Measurements from ENCODE around the gene RAPGEF5. TPM values are rescaled to one million over a fixed set of nuclear protein-coding genes. Genes with fewer than 3 reads are reported as not detected.

The RAPGEF5 gene
- total RNA-seq, 1 donor from 2014 or later: 9.9 TPM

GRCh38 chr7:22354462-22354861, 2.5 kb downstream of the RAPGEF5 start:
- H3K27ac Mint-ChIP-seq: no peak overlapping the region
- no peak for DNase-seq (ENCODE audit: low spot score, unreplicated experiment)
- peaks cover 28% of the 10 kb centered on the region for H3K27me3 Mint-ChIP-seq
- H3K4me1 Mint-ChIP-seq (ENCODE audit: low read depth): peaks cover 44% of the 10 kb centered on the region
- peaks cover 5% of the 10 kb centered on the region for H3K36me3 Mint-ChIP-seq (ENCODE audit: insufficient read depth)
- TF ChIP-seq CTCF (IDR thresholded peaks at IDR 0.05; ENCODE audit: unreplicated experiment): no peak
- no peak overlapping the region for H3K4me3 Mint-ChIP-seq (ENCODE audit: low read depth)
- H3K9me3 Mint-ChIP-seq (ENCODE audit: low read depth): peaks cover 4% of the 10 kb centered on the region

- H3K9me3 Mint-ChIP-seq (ENCODE audit: low read depth): peaks cover 4% of the 10 kb centered on the region
- H3K27me3 Mint-ChIP-seq: peaks cover 16% of the 10 kb centered on the region
- H3K36me3 Mint-ChIP-seq (ENCODE audit: insufficient read depth): peaks cover 5% of the 10 kb centered on the region
- peaks cover 41% of the 10 kb centered on the region for H3K4me1 Mint-ChIP-seq (ENCODE audit: low read depth)
- no peak for TF ChIP-seq CTCF (IDR thresholded peaks at IDR 0.05; ENCODE audit: unreplicated experiment)
- DNase-seq (ENCODE audit: low spot score, unreplicated experiment): no peak
- H3K27ac Mint-ChIP-seq: no peak overlapping the region
- no peak overlapping the region for H3K4me3 Mint-ChIP-seq (ENCODE audit: low read depth)
These were observed 4.1 kb downstream of the RAPGEF5 start for GRCh38 chr7:22352887-22353286.

DNA sequence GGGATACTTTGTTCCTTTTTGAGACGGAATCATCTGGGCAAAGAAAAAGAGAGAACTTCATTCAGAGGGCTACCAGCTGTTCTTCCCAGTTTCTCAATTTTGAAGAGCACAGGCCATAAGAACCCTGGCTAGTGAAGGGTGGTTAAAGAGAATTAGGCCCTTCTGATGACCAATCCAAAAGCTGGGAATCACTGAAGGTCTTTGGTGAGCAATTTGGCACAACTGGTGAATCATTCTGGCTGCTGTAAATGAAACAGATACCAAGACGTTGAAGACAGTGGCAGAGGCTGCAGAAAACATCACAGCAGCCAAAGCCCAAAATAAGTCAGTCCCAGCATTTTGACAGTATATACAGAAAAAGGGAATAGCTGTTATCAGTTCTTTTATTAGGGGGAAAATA, 5.1 kb downstream of the RAPGEF5 start:
- no peak overlapping the region for H3K4me3 Mint-ChIP-seq (ENCODE audit: low read depth)
- H3K27me3 Mint-ChIP-seq: peaks cover 10% of the 10 kb centered on the region
- no peak overlapping the region for H3K27ac Mint-ChIP-seq
- DNase-seq (ENCODE audit: low spot score, unreplicated experiment): no peak
- TF ChIP-seq CTCF (IDR thresholded peaks at IDR 0.05; ENCODE audit: unreplicated experiment): no peak
- peaks cover 4% of the 10 kb centered on the region for H3K9me3 Mint-ChIP-seq (ENCODE audit: low read depth)
- H3K36me3 Mint-ChIP-seq (ENCODE audit: insufficient read depth): peaks cover 5% of the 10 kb centered on the region
- H3K4me1 Mint-ChIP-seq (ENCODE audit: low read depth): peaks cover 38% of the 10 kb centered on the region

DNA sequence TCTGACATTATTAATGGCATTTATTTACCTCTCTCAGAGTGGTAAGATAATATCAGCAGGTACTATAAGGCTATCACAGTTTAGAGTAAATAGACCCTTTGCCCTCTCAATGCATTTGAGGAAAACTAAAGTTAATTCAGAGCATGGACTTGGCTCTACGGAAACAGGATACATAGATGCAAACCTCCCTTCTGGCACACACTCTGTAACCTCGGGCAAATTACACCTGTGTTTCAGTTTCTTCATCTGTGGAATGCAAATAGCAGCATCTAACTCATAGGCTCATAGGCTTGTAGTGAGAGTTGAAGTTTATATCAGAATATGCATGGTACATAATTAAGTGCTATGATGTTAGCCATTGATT, 5.6 kb downstream of the RAPGEF5 start:
- no peak for DNase-seq (ENCODE audit: low spot score, unreplicated experiment)
- Mint-ChIP-seq H3K4me1 (ENCODE audit: low read depth) (peaks cover 43% of the 10 kb centered on the region), H3K9me3 (ENCODE audit: low read depth) (peaks cover 4% of the 10 kb centered on the region), H3K27me3 (peaks cover 10% of the 10 kb centered on the region), H3K4me3 (ENCODE audit: low read depth) (no peak overlapping the region), H3K36me3 (ENCODE audit: insufficient read depth) (peaks cover 5% of the 10 kb centered on the region), H3K27ac (no peak overlapping the region)
- TF ChIP-seq CTCF (IDR thresholded peaks at IDR 0.05; ENCODE audit: unreplicated experiment): no peak

GRCh38 chr7:22350466-22351328, 6.3 kb downstream of the RAPGEF5 start:
- no peak for TF ChIP-seq CTCF (IDR thresholded peaks at IDR 0.05; ENCODE audit: unreplicated experiment)
- peaks cover 45% of the 10 kb centered on the region for H3K4me1 Mint-ChIP-seq (ENCODE audit: low read depth)
- peaks cover 5% of the 10 kb centered on the region for H3K27me3 Mint-ChIP-seq
- peaks cover 4% of the 10 kb centered on the region for H3K9me3 Mint-ChIP-seq (ENCODE audit: low read depth)
- no peak for DNase-seq (ENCODE audit: low spot score, unreplicated experiment)
- H3K36me3 Mint-ChIP-seq (ENCODE audit: insufficient read depth): peaks cover 5% of the 10 kb centered on the region
- no peak overlapping the region for H3K4me3 Mint-ChIP-seq (ENCODE audit: low read depth)
- H3K27ac Mint-ChIP-seq: no peak overlapping the region

All from progenitor cell of endocrine pancreas (in vitro differentiated cells).